Pulmonary artery endothelial cell (primary cell): Measurements from ENCODE around the gene CYP1A2. TPM values are rescaled to one million over a fixed set of nuclear protein-coding genes. Genes with fewer than 3 reads are reported as not detected.
"Not testable (repeated sequence)": the region's sequence is repeated elsewhere in the genome, so short reads cannot be mapped to it uniquely, and the experiment has no call there.

Experiments used
- DNase-seq: peaks from one replicate; pipeline ENCODE4 v3.0.0-alpha.2; 2011; ENCODE audit warnings: low read depth, low spot score
- total RNA-seq: library from RNA; depleted of rRNA; stranded (reverse); fragments of >200 nt; gene quantifications from 2 replicates; pipeline ENCODE4 v1.2.3, GENCODE V29; 2014

The CYP1A2 gene
- total RNA-seq, 1 donor from 2014 or later = not detected

DNA sequence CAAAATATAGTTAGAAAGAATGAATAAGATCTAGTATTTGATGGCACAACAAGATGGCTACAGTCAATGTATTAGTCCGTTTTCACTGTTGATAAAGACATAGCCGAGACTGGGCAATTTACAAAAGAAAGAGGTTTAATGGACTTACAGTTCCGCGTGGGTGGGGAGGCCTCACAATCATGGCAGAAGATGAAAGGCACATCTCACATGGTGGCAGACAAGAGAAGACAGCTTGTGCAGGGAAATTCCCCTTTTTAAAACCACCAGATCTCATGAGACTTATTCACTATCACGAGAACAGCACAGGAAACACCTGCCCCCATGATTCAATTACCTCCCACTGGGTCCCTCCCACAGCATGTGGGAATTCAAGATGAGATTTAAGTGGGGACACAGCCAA lies 10.4 kb upstream of the CYP1A2 start:
- DNase-seq = not testable (repeated sequence)

DNA sequence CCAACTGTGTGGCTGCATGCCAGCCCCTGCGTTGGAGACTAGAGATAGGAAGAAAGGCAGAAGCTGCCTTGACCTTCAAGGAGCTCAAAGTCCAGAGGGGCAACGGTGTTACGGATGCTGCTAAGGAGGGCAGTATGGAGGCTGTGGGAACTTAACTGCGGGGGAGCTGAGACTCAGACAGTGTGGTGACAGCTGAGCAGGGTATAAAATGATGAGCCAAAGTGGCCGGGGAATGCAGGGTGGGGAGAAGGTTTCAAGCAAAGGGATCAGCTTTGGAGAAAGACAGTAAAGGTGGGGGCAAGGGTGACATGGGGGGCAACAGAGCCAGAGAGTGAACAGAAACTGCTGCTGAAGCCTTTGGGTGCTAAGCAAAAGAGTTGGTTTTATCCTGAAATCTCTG lies 6.2 kb upstream of the CYP1A2 start:
- no peak for DNase-seq

DNA sequence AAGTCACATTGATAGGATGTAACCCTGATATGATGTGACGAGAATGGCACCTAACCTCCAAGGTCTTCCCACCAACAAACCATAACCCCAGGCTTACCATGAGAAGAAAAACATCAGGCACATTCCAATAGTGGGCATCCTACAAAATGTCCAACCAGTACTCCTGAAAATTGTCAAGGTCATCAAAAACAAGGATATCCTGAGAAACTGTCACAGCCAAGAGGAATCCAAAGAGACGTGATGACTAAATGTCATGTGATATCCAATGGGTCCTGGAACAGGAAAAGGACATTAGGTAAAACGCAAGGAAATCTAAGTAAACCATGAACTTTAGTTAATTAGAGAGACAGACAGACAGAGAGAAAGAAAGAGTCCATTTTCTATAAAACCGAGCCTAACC lies 2.3 kb upstream of the CYP1A2 start:
- DNase-seq = no peak

DNA sequence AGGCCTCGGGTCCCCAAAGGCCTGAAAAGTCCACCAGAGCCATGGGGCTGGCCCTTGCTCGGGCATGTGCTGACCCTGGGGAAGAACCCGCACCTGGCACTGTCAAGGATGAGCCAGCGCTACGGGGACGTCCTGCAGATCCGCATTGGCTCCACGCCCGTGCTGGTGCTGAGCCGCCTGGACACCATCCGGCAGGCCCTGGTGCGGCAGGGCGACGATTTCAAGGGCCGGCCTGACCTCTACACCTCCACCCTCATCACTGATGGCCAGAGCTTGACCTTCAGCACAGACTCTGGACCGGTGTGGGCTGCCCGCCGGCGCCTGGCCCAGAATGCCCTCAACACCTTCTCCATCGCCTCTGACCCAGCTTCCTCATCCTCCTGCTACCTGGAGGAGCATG lies 1.2 kb downstream of the CYP1A2 start:
- DNase-seq = no peak

DNA sequence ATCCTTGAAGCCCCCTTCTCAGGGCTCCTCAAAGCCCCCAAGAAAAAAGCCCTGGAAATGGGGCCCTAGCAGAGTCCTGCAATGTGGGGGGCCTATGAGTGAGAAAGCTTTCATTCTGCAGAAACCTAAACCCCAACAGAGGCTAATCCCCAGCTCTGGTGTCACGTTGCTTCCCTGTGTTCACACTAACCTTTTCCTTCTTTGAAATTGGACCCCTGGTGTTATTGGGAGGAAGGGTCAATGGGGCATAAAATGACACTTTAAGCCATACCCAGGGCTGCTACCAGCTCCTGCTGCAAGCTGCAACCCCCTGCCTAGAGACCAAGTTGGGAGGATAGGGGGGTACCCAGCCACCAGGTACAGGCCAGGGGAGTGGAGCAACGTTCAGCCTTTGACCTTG lies 2.1 kb downstream of the CYP1A2 start:
- DNase-seq = no peak

DNA sequence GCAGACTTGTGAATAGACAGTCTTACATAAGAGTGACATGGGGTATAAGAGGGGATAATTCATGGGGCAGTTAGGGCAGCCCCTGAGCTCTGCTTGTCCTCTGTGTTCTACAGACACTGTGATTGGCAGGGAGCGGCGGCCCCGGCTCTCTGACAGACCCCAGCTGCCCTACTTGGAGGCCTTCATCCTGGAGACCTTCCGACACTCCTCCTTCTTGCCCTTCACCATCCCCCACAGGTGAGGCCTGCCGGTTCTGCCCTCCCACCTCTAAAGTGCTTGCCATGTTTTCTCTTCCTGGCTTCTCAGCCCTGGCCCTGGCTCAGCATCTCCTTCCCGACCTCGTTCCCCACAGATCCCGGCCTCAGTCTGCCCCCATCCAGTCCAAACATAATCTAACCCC lies 3.4 kb downstream of the CYP1A2 start:
- no peak for DNase-seq

DNA sequence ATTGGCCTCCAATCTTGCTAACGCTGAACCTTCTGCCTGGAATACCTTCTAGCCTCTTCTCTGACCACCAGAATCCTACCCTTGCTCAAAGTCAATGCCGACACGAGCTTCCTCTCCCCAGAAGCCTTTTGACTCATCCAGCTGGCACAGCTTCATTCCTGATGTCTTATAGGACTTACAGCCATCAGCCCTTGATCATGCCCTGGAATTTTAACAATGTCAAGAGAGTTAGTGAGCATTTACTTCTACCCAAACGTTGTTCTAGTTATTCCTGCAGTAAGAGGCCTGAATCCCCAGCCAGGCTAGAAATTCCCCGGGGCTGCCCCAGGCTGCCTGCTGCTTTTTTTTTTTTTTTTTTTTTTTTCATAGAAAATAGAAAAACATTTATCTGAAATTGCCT lies 3.9 kb downstream of the CYP1A2 start:
- no peak for DNase-seq

DNA sequence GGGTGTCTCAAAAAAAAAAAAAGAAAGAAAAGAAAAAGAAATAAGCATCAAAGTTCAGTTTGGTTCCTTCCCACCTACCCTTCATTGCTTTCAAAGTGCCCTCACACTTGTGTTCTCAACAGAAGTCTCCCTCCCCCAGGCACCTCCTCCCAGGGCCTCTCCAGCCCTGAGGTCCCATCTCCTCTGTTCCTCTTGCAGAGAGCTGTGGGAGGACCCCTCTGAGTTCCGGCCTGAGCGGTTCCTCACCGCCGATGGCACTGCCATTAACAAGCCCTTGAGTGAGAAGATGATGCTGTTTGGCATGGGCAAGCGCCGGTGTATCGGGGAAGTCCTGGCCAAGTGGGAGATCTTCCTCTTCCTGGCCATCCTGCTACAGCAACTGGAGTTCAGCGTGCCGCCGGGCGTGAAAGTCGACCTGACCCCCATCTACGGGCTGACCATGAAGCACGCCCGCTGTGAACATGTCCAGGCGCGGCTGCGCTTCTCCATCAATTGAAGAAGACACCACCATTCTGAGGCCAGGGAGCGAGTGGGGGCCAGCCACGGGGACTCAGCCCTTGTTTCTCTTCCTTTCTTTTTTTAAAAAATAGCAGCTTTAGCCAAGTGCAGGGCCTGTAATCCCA lies 6.1 kb downstream of the CYP1A2 start:
- DNase-seq = no peak

DNA sequence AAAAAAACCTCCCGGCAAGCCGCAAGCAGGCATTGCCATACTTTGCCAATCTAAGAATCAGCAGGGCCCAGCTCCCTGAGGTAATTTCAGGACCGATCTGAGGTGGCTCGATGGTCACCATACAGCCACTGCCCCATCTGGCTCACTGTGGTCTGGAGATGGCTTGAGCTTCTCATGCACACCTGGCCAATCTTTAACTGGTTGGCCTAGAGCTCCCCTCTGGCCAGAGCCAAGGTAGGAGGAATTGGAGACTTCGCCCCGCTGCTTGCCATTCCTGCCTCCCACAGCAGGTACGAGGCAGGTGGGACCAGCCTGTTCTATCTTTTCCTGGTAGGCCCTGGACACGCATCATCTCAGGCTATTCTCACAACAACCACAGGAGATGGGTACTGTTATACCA lies 10.1 kb downstream of the CYP1A2 start:
- no peak for DNase-seq

DNA sequence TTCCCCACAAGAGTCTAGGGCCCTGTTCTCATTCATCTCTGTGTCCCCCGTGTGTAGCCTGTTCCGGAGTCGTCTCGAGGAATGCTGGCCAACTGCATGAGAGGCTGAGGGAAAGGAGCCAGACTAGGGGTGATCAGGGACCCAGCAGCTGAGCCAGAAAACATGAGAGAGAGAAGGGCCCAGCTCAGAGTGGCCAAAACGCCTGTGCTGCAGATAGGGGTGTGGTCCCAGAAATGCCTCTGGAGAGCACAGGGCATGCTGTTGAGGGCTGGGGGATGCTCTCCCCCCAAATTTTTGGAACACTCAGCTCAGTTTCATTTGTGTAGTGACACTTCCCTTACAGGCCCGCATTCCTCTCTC lies 14.1 kb downstream of the CYP1A2 start:
- no peak for DNase-seq

DNA sequence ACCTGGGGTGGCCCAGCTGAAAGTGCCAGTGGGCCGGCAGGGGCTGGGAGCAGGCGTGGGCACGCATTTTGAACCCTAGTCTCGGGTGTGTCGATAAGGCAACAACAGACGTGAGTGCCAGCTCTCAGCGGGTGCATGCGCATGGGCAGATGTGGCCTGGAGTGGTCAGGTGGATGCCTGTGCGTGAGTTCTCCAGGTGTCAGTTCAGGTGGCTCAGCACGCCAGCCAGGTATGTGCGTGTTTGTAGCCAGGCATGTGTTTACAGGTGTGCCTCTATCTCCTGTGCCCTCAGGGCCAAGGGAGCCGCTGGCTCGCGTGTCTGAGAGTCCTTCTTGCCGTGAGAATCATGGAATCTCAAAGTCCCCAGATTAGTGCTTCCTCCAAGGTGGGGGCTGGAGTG lies 14.8 kb downstream of the CYP1A2 start:
- no peak for DNase-seq

DNA sequence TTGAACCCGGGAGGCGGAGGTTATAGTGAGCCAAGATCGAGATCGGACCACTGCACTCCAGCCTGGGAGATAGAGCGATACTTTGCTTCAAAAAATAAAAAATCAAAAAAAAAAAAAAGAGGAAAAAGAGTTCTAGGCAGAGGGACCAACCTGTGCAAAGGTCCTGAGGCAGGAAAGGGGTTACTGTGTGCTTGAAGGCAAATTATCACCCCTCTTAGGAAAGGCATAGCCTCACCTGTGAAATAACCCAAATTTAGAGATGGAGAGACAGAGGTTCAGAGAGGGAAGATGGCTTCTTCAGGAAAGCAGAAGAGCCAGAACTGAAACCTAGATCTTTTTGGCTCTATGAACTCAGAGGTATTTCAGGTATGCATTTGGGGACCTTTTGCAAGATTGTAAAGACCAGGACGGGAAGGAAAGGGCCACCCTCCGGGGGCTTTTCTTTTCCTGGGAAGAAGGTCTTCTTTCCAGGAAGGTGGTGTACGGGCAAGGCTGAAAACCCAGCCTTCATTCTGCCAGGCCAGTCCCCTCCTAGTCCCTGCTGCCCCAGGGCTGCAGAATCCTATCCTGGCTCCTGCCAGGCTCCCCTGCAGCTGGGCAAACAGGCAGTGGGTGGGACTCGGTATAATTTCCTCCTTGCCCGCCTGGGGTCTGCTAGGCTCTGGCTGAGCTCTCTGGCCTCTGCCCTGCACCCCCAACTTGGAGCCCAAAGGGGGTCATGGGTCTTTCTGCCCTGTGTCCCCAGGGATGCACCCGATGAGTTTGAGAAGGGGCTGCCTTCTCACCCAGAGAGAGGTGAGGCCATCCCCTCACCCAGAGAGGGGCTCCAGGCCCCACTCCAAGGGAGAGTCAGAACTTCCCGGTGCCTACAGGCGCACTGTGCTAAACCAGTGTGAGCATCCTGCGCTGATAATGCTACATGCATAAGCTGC lies 18.8 kb downstream of the CYP1A2 start:
- no peak for DNase-seq

DNA sequence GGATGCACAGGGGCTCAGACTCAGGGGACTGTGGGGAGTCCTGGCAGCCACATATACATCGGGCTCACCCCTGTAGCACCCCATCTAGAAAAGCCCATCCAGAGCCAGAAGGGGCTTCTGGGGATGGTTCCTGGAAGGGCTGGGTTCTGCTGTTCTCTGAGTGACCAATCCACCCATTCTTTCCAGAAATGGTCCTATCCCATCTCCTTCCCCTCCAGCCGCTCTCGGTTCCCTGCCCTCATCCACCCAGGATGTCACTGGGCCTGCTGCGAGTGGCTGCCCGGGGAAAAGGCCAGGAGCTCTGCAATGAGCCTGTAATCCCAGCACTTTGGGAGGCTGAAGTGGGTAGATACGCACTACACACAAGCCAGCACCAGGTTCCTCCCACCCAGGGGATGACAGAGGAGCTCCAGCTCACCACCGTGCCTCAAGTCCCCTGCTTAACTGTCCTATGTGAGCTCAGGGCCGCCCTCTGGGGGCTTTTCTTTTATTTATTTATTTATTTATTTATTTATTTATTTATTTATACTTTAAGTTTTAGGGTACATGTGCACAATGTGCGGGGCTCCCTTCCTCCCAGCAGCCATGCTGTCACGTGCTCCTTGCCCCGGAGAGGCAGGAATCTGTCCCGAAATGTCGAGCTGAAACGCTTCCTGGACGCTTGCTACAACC lies 19.6 kb downstream of the CYP1A2 start:
- DNase-seq = no peak

DNA sequence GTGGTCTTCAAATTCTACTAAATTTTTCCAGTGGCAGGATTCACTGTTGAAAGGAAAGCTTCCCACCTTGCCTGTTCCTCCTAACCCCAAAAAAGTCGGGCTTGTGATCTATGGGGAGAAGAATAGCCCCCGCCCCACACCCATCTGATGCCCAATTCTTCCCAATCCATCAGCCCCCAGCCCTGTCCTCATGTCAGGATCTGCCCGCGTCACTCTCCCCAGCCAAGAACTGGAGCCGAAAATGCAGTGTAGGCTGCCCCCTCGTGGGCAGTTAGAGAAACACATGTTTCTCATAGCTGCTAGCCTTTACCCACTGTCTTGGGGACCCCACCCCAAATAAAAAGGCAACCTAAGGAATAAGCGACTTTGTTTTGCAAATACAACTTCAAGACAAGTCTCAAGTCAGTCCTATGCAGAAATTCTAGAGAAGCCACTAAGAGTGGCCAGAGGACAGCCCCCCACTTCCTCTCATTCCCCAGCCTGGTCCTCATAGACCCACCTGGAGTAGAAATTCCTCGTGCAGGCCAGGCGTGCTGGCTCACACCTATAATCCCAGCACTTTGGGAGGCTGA lies 20.2 kb downstream of the CYP1A2 start:
- DNase-seq = no peak

DNA sequence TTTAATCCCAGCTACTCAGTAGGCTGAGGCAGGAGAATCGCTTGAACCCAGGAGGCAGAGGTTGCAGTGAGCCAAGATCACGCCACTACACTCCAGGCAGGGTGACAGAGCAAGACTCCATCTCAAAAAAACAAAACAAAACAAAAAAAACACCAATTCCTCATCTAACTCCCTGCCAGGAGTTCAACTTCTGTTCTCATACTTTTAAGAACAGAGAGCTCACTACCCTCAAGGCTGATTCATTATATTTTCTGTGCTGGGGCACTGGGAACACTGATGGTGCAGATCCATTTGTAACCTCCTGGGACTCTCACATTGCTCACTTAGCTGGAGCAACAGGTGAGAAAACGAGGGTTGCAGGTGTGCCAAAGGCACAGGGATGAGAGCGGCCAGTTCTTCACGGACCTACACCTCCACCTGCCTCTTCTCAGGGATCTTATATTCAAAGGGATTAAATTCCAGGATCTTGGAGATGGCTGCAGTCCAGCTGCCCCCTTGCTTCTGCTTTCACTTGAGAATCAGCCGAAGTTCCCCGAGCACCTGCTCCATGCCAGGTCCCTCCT lies 20.9 kb downstream of the CYP1A2 start:
- DNase-seq = no peak

DNA sequence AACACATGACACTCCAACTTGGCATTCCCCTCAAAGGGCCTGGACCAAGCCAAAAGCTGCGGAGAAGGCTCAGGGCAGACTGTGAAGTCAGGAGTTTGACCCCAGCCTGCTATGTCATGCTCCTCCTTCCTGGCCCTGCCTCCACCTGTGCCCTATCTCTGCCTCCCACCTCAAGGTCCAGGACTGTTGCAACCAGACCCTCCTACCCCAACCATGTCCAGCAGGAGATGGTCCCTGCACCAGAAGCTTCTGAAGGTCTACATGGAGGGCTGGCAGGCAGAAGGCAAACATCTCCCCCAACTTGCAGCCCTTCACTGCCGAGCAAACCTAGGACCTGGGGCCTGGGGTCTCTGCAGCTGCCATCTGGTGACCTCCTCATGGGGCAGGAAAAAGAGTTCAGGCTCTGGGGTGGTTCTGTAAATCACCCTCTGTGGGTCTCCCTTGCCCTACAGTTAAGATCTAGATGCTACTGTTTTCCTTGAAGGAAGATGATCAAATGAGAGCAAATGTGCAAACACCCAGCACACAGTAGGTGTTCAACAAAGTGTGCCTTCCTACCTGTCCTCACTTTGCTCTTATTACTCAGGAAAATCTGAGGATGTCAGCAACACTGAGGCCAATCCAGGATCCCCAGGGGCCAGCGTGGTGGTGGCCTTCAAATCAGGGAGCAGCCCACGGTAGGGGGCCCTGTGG lies 21.7 kb downstream of the CYP1A2 start:
- DNase-seq = no peak

DNA sequence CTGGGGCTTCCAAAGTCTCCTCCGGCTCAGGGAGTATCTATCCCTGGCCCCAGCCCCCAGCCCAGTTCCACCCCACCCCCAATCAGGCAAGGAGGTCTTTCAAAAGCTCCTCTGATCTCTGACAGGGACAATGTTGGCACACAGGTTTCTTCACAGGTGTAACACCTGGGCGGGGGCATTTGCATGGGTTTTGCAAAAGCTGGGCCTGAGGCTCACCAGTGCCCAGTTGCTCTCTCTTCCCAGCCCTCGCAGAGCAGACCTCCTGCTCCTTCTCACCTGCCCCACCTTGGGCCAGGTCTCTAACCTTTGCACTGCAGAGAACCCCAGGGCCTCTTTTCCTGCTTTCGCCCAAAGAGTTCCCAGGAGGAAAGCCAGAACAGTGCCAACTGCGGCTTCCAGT lies 24.7 kb downstream of the CYP1A2 start:
- DNase-seq = no peak

DNA sequence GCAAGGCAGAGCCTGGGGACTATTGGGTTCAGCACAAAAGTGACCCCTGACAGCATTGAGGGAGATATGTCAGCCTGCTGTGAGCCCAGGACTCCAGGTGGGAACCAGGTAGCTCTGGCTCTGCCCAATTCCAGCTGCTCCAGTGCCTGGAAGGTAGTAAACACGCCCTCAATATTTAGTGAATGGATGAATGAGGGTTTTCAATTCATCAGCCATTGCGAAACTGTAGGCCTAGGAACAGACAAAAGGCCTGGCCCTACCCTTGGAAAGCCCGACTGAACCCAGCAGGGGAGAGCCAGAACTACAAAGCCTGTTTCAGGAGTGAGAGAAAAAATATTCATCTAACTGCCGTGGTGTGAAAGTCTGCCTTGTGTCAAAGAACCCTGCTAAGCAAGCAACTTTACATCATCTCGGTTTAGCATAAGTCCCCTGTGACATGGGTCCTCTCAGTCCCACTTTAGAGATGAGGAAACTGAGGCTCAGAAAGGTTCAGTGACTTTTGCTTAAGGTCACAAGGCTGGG lies 25.1 kb downstream of the CYP1A2 start:
- DNase-seq = no peak

DNA sequence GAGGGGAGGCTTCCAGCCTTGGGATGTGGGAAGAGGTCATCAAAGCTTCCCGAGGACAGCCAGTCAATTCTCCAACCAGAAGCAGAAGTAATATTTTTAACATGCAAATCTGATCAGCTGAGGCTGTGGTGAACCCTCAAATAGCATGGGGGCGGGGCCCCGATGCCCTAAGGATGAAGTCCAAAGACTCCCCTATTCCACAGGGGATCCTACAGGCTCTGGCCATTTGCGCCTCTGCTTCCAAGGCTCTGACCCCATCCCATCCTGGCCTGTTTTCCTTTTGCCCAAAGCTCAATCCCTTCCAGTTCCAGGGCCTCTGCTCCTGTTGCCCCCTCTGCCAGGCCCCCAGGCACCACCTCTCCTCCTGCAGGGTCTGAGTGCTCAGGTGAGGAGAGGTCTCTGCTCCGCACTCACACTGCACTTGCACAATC lies 26.5 kb downstream of the CYP1A2 start:
- DNase-seq = no peak

DNA sequence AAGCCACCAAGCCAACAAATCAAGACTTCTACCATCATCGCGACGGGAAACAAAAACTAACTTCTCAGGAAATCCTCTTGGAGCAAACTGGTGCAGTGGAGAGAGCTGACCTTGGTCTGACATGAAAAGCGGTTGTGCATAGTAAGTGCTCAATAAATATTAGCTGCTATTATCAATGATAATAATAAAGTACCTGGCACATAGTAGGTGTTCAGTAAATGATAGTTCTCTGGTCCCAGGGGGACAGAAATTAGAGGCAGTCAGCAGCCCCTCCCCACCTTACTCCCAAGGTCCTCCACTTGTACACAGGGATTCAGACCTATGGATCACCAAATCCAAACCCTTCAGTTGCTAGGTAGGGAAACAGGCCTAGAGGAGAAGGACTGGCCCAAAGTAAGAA lies 27.2 kb downstream of the CYP1A2 start:
- no peak for DNase-seq
